MCF 10A (cell line): ENCODE data around the gene ADAMTS16. TPM values are rescaled to one million over a fixed set of nuclear protein-coding genes. Genes with fewer than 3 reads are reported as not detected.

Experiments used
- BruUV-seq: library from RNA; stranded (reverse); fragments of 400-500 nt; replicated peaks from 2 replicates; lab custom pipeline; 2021; lab: Mats Ljungman, UMichigan
- CTCF ChIA-PET: fragments of 300-600 bp; sonication (Branson Sonifier 250); formaldehyde crosslinking; extraction: SDS; loops from one replicate; lab custom pipeline; 2021; ENCODE audit warnings: antibody characterized with exemption, inconsistent platforms; lab: Yijun Ruan, JAX
- POLR2A ChIA-PET: fragments of 300-600, 350-650 bp; sonication (Branson Sonifier 250); formaldehyde crosslinking; extraction: SDS; loops from one replicate; lab custom pipeline; 2020; ENCODE audit warnings: antibody characterized with exemption, inconsistent platforms; lab: Yijun Ruan, JAX
- DNase-seq: peaks from one replicate; pipeline ENCODE4 v3.0.0-alpha.2; 2018; ENCODE audit not compliant: unreplicated experiment
- H3K27ac Mint-ChIP-seq: one replicate; pipeline ENCODE4 v1.8.0; 2022; ENCODE audit warnings: mild to moderate bottlenecking, low read depth, mixed read lengths; ENCODE audit not compliant: unreplicated experiment
- H3K27me3 Mint-ChIP-seq: one replicate; pipeline ENCODE4 v1.8.0; 2022; ENCODE audit warnings: mixed read lengths; ENCODE audit not compliant: insufficient read depth, unreplicated experiment
- H3K36me3 Mint-ChIP-seq: one replicate; pipeline ENCODE4 v1.8.0; 2022; ENCODE audit warnings: mild to moderate bottlenecking, moderate library complexity, mixed read lengths; ENCODE audit not compliant: insufficient read depth, unreplicated experiment
- H3K4me1 Mint-ChIP-seq: one replicate; pipeline ENCODE4 v1.8.0; 2022; ENCODE audit warnings: mixed read lengths; ENCODE audit not compliant: insufficient read depth, unreplicated experiment
- H3K4me3 Mint-ChIP-seq: one replicate; pipeline ENCODE4 v1.8.0; 2022; ENCODE audit warnings: mild to moderate bottlenecking, moderate library complexity, mixed read lengths; ENCODE audit not compliant: unreplicated experiment
- H3K9me3 Mint-ChIP-seq: one replicate; pipeline ENCODE4 v1.8.0; 2022; ENCODE audit warnings: mixed read lengths; ENCODE audit not compliant: unreplicated experiment
- CTCF ChIP-seq: fragments of 200-600 bp; IDR thresholded peaks from one replicate; pipeline ENCODE4 v1.8.0; 2022; ENCODE audit warnings: antibody characterized with exemption, mild to moderate bottlenecking; ENCODE audit not compliant: unreplicated experiment
- intact Hi-C: fragments of 100-400 bp; cut with micrococcal nuclease; formaldehyde crosslinking; loops from 2 replicates; pipeline ENCODE4 v1.14.1; 2022
- total RNA-seq: library from RNA; stranded (reverse); gene quantifications from 2 replicates; pipeline ENCODE4 v1.2.3, GENCODE V29; 2022

ADAMTS16 gene
- total RNA-seq, 1 experiment from 2014 or later: not detected

- H3K4me3 Mint-ChIP-seq: no peak overlapping the region
- peaks cover 6% of the 10 kb centered on the region for H3K4me1 Mint-ChIP-seq
- TF ChIP-seq CTCF: no peak
- BruUV-seq: no TSS peak
- DNase-seq: no peak
- intact Hi-C loops: no loop called here
- CTCF ChIA-PET: no interaction called here
- no peak overlapping the region for H3K27ac Mint-ChIP-seq
- POLR2A ChIA-PET: no interaction called here
- no peaks in the 10 kb centered on the region for H3K9me3 Mint-ChIP-seq
- no peaks in the 10 kb centered on the region for H3K36me3 Mint-ChIP-seq
- H3K27me3 Mint-ChIP-seq: peaks cover 3% of the 10 kb centered on the region
Observed at GRCh38 chr5:5189051-5189430, 48.9 kb downstream of the ADAMTS16 start.

DNA sequence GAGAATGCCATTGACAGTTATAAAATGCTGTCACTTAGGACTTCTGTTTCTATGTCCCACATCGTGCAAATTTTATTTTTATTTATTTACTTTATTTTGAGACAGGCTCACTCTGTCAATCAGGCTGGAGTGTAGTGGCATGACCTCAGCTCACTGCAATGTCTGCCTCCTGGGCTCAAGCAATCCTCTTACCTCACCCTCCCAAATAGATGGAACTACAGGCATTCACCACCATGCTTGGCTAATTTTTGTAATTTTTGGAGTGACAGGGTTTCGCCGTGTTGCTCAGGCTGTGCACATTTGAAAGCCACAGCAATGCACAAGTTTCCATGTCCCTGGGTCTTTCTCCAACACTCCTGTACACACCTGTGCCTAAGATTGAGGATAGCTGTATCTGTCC is 51.8 kb downstream of the ADAMTS16 start:
- no TSS peak for BruUV-seq
- Mint-ChIP-seq H3K9me3 (no peaks in the 10 kb centered on the region), H3K27ac (no peak overlapping the region), H3K27me3 (peaks cover 11% of the 10 kb centered on the region), H3K4me1 (peaks cover 5% of the 10 kb centered on the region), H3K4me3 (no peak overlapping the region), H3K36me3 (no peaks in the 10 kb centered on the region)
- ChIA-PET CTCF (no interaction called here), POLR2A (no interaction called here)
- TF ChIP-seq CTCF: no peak
- intact Hi-C loops: no loop called here
- DNase-seq: no peak

DNA sequence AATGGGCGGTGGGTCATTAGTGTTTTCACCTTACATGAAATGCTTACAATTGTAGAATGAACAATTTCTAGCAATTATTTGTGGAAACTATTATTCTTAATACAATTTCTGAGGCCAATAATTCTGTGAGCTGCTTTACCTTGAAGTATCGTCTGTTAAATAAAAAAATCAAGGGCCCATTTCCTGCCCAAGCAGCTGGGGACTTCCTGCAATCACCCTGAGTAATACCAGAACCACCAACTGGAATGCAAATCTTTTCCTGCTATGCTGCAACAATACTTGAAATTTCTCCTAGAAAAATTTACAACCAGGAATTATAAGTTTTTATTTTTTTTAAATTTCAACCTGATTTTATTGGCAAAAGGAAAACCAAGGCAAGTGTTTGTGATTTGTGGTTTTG is 52.6 kb downstream of the ADAMTS16 start:
- ChIA-PET CTCF (no interaction called here), POLR2A (interaction anchor here (0.7 kb wide), 1 partner anchor 1135 kb away, joined by 3 read pairs; no protein-coding TSS in a partner anchor)
- no peaks in the 10 kb centered on the region for H3K36me3 Mint-ChIP-seq
- no peak for DNase-seq
- H3K4me1 Mint-ChIP-seq: no peaks in the 10 kb centered on the region
- no peak overlapping the region for H3K4me3 Mint-ChIP-seq
- intact Hi-C loops: no loop called here
- no peak for TF ChIP-seq CTCF
- H3K27me3 Mint-ChIP-seq: peaks cover 11% of the 10 kb centered on the region
- no peak overlapping the region for H3K27ac Mint-ChIP-seq
- BruUV-seq: no TSS peak
- no peaks in the 10 kb centered on the region for H3K9me3 Mint-ChIP-seq

DNA sequence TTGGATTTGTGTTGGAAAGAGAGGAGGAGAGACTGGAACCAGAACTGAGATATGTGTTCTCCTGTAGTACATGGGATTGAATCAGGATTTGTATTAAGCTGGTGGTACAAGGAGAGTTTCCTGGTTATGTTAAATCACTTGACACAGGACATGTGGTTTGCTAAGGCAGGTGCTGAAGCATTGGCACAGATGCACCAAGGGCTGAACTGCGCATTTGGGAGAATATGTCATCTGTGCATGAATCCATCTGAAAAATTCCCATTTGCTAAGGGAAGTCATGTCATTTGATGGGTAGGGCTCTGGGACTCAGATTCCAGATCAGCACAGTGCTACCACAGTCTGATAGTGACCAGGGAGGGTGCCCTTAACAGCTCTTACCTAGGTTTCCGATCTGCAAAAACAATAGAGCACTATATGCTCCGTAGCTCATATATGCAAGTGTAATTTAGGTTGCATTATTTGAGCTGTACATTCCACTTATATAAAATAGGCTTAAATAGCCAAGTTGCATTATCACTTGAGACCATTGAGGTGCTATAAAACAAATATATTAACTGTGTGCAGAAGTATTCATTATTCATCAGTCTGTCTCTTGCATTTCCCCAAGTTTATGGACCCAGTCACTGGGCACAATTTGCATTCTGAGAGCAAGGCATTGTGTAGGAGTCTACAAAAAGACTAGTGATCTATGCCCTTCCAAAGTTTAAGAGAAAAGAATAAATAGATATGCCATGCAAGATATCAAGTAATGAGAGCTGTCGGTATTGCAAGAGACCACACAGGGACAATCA is 55.2 kb downstream of the ADAMTS16 start:
- Mint-ChIP-seq H3K4me1 (no peaks in the 10 kb centered on the region), H3K4me3 (no peak overlapping the region), H3K27me3 (peaks cover 11% of the 10 kb centered on the region), H3K36me3 (no peaks in the 10 kb centered on the region), H3K9me3 (no peaks in the 10 kb centered on the region), H3K27ac (no peak overlapping the region)
- intact Hi-C loops: no loop called here
- DNase-seq: no peak
- no peak for TF ChIP-seq CTCF
- no TSS peak for BruUV-seq
- POLR2A ChIA-PET: interaction anchor here (0.6 kb wide), 1 partner anchor 30 kb away, joined by 3 read pairs; no protein-coding TSS in a partner anchor
- CTCF ChIA-PET: no interaction called here
